AG04450 (cell line): ENCODE data around the gene TEX29. TPM values are rescaled to one million over a fixed set of nuclear protein-coding genes. Genes with fewer than 3 reads are reported as not detected.

Experiments
- CTCF ChIA-PET: fragments of 300-600, 350-600 bp; formaldehyde crosslinking; extraction: SDS; loops from one replicate; lab custom pipeline; 2022; ENCODE audit warnings: antibody characterized with exemption, inconsistent platforms; lab: Charles Lee
- POLR2A ChIA-PET: fragments of 350-600 bp; formaldehyde crosslinking; extraction: SDS; loops from one replicate; lab custom pipeline; 2021; ENCODE audit warnings: antibody characterized with exemption, inconsistent platforms; lab: Yijun Ruan, JAX
- DNase-seq: peaks from one replicate; pipeline ENCODE4 v3.0.0-alpha.2; 2011; ENCODE audit warnings: low read depth, low spot score
- H3K27ac ChIP-seq: one replicate; pipeline ENCODE4 v1.5.1; 2012; ENCODE audit warnings: low read depth, low read length, control low read depth
- H3K27me3 ChIP-seq: one replicate; pipeline ENCODE4 v1.6.0; 2012; ENCODE audit warnings: low read length; ENCODE audit not compliant: control insufficient read depth, insufficient read depth
- H3K4me3 ChIP-seq: 2 replicates; pipeline ENCODE4 v1.5.1; 2011; ENCODE audit warnings: mild to moderate bottlenecking, low read depth, low read length, control low read depth
- H3K9me3 ChIP-seq: 2 replicates; pipeline ENCODE4 v1.5.1; 2012; ENCODE audit warnings: low read length; ENCODE audit not compliant: control insufficient read depth, insufficient read depth
- polyA plus RNA-seq: library from polyadenylated mRNA; depleted of rRNA; stranded (reverse); fragments of >200 nt; gene quantifications from 2 replicates; pipeline ENCODE4 v1.2.3, GENCODE V29; 2011
- TF ChIP-seq, protein P1 (sequence below): IDR thresholded peaks from 2 replicates; pipeline ENCODE4 v1.5.1; 2011; ENCODE audit warnings: low read depth, low read length, control low read depth, inconsistent platforms

The TEX29 gene
- polyA plus RNA-seq, 1 experiment: 6.1 TPM

DNA sequence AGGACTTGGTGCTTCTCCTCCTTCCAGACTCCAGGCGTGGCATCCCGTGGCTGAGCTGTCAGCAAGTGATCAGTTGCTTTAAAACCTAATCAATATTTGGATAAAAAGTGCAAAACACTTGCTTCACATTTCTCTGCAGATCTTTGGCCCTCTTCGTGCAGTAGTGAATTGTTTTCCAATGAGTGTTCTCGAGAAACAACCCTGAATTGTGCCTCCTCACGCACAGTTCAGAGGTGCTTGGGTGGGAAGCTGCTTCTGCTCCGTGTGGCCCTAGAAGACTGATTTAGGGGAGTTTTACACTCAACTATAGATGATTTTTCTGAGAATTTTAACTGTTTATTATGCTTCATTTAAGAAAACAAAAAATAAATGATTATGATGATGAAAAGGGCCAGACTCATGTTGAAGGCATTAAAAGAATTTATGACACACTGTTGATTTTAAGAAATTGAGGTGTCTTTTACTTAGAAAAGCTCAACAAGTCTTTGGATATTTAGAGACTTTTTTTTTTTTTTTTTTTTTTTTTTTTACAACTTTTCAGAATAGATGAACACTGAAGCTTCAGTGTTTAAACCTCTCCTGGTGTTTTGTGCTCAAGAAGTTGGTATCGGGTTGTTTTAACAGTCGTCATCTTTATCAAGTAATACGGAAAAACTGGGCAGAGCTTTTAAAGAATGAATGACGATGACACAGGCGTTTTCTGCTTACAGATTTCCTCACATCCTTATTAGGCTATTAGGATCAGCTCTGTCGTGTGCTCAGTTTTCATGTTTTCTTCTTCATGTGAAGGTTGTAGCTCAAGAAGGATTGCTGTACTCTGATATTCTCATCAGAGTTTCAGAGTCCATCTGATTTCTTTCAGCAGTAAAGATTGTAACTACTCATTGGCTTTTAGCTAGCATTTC is 39.5 kb upstream of the TEX29 start:
- Histone ChIP-seq H3K4me3 (peak overlapping the region; percentile 8; the same call in 1 of the 2 replicates), H3K9me3 (peaks cover 6% of the 10 kb centered on the region; the same call in 1 of the 2 replicates), H3K27ac (peak overlapping the region; percentile 98), H3K27me3 (no peaks in the 10 kb centered on the region)
- POLR2A ChIA-PET: interaction anchor here (0.6 to 1.3 kb wide), 8 partner anchors 13 to 568 kb away, joined by 3 to 13 read pairs (median 5); no protein-coding TSS in a partner anchor
- TF ChIP-seq, protein P1, sequence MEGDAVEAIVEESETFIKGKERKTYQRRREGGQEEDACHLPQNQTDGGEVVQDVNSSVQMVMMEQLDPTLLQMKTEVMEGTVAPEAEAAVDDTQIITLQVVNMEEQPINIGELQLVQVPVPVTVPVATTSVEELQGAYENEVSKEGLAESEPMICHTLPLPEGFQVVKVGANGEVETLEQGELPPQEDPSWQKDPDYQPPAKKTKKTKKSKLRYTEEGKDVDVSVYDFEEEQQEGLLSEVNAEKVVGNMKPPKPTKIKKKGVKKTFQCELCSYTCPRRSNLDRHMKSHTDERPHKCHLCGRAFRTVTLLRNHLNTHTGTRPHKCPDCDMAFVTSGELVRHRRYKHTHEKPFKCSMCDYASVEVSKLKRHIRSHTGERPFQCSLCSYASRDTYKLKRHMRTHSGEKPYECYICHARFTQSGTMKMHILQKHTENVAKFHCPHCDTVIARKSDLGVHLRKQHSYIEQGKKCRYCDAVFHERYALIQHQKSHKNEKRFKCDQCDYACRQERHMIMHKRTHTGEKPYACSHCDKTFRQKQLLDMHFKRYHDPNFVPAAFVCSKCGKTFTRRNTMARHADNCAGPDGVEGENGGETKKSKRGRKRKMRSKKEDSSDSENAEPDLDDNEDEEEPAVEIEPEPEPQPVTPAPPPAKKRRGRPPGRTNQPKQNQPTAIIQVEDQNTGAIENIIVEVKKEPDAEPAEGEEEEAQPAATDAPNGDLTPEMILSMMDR: no peak
- peak; percentile 66 for DNase-seq
- CTCF ChIA-PET: interaction anchor here (0.6 to 2.4 kb wide), 5 partner anchors 53 to 1242 kb away, joined by 3 to 12 read pairs (median 7); no protein-coding TSS in a partner anchor

DNA sequence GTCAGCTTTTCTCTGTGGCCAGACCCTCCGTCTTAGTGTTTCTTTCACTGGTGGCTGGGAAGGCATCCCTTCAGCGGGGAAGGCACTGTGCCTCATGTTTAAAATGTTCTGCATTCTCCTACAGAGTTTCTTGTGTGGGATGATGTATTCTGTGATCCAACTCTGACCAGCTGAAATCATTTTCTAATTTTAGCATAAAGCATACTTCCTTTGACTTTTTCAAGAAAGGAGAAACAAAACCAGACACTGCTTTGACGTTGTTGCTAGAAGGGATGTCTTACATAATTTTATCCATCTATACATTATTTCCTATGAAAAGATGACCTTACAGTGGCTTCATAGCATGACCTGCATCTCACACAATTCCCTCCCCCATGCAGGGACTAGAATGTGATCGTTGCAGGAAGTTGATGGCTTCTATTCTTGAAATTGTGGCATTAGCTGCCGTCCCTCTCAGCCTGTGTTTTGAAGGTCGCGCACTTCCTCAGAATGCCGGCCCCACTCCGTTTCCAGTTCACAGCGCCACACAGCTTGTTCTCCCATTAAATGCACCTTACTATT is 38.6 kb upstream of the TEX29 start:
- POLR2A ChIA-PET: interaction anchor here (0.7 to 1.3 kb wide), 3 partner anchors 14 to 482 kb away, joined by 5 to 13 read pairs (median 7); no protein-coding TSS in a partner anchor
- CTCF ChIA-PET: interaction anchor here (0.6 to 2.4 kb wide), 2 partner anchors 214 to 1255 kb away, joined by 6 to 12 read pairs; no protein-coding TSS in a partner anchor

DNA sequence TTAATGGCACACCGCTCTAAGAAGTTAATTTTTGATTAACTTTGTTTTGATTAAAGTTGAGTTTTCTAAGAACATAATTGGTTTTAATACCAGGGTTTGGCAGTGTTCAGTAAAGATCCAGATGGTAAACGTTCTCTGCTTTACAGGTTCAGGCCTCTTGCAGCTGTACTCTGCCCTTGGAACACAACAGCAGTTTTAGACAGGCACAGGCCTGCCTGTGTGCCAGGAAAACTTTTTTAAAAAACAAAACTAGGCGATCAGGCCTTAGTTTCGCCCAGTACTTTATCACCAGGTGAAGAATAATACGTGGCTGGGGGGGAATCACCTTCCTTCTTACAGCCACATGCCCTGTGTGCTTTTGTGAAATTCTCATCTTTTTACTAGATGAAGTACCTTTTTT is 38.0 kb upstream of the TEX29 start:
- TF ChIP-seq, protein P1: no peak
- H3K9me3 ChIP-seq: peaks cover 6% of the 10 kb centered on the region; the same call in 1 of the 2 replicates
- no peaks in the 10 kb centered on the region for H3K27me3 ChIP-seq
- H3K27ac ChIP-seq: peak overlapping the region; percentile 79
- no peak for DNase-seq
- ChIA-PET CTCF (interaction anchor here (0.6 to 2.4 kb wide), 2 partner anchors 215 to 1254 kb away, joined by 6 to 12 read pairs; no protein-coding TSS in a partner anchor), POLR2A (no interaction called here)
- H3K4me3 ChIP-seq: no peak overlapping the region

More for the DNA sequence above, 38.6 kb upstream of the TEX29 start:
- peak; percentile 61 for DNase-seq
- TF ChIP-seq, protein P1: no peak
- Histone ChIP-seq H3K27me3 (no peaks in the 10 kb centered on the region), H3K9me3 (peaks cover 6% of the 10 kb centered on the region; the same call in 1 of the 2 replicates), H3K4me3 (peak overlapping the region; percentile 8), H3K27ac (peak overlapping the region; percentile 98)

DNA sequence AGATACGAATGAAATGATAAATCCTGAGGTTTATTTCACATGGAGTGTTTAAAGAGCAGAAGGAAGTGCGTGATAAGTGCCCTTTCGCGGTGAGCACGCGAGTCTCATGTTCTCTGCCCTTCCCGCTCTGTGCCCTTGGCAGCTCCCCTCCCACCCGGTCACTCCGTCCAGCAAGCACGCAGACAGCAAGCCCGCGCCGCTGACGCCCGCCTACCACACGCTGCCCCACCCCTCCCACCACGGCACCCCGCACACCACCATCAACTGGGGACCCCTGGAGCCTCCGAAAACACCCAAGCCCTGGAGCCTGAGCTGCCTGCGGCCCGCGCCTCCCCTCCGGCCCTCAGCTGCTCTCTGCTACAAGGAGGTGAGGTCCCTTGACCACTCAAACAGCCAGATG is 37.4 kb upstream of the TEX29 start:
- TF ChIP-seq, protein P1: no peak
- Histone ChIP-seq H3K4me3 (no peak overlapping the region), H3K27ac (peak overlapping the region; percentile 79), H3K27me3 (no peaks in the 10 kb centered on the region), H3K9me3 (peaks cover 6% of the 10 kb centered on the region; the same call in 1 of the 2 replicates)
- CTCF ChIA-PET: interaction anchor here (2.4 kb wide), 1 partner anchor 215 kb away, joined by 12 read pairs; no protein-coding TSS in a partner anchor
- POLR2A ChIA-PET: no interaction called here
- no peak for DNase-seq
